ENCODE data around the gene RAPGEF5.
"Not testable (repeated sequence)": the region's sequence is repeated elsewhere in the genome, so short reads cannot be mapped to it uniquely, and the experiment has no call there.

RAPGEF5 gene

DNA sequence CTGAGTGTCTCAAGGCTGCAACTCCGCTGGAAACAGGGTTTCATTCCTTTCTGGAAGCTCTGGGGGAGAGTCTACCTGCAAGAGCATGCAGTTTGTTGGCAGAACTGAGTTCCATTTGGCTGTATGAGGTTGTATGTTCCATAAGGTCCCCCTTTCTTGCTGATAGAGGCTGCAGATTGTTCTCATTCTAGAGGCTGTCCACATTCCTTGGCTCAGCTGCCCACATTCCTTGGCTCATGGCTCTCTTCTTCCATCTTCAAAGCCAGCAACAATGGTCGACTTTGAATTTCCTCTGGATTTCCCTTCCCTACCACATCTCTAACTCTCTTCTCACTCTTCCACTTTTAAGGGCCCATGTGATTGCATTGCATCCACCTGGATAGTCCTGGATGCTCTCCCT is 264.0 kb downstream of the RAPGEF5 start:
- Histone ChIP-seq H2BK120ac (ENCODE audit: insufficient read depth, low read length, poor library complexity) (no peak overlapping the region), H4K12ac (ENCODE audit: low read depth, low read length) (no peak overlapping the region), H4K91ac (ENCODE audit: low read depth, low read length) (no peak overlapping the region), H3K4me2 (ENCODE audit: low read length) (no peak overlapping the region), H3K4me1 (ENCODE audit: control insufficient read depth in 1 of 2, insufficient read depth in 2 of 2, low read length in 2 of 2) (peaks cover 5 to 8% of the 10 kb centered on the region in 2 experiments), H2BK5ac (ENCODE audit: low read depth, low read length, poor library complexity) (no peak overlapping the region), H2AFZ (ENCODE audit: insufficient read depth, low read length, poor library complexity) (no peak overlapping the region), H3K79me2 (ENCODE audit: control insufficient read depth, insufficient read depth, low read length, poor library complexity) (no peaks in the 10 kb centered on the region), H4K8ac (ENCODE audit: low read depth, low read length) (no peak overlapping the region), H3K27ac (ENCODE audit: low read depth, low read length) (no peak overlapping the region), H3K36me3 (ENCODE audit: control insufficient read depth in 1 of 2, insufficient read depth in 2 of 2, low read length in 2 of 2) (no peaks in the 10 kb centered on the region), H3K4ac (ENCODE audit: low read depth, low read length) (no peak overlapping the region), H3K9ac (ENCODE audit: low read length) (no peak overlapping the region), H3K14ac (ENCODE audit: low read length) (no peak overlapping the region), H3K4me3 (ENCODE audit: low read depth, low read length) (no peak overlapping the region), H3K23ac (ENCODE audit: low read length) (no peak overlapping the region), H3K18ac (ENCODE audit: low read length) (no peak overlapping the region), H3K9me3 (ENCODE audit: insufficient read depth, low read depth, low read length) (peaks cover 7% of the 10 kb centered on the region), H3K79me1 (ENCODE audit: low read length) (no peaks in the 10 kb centered on the region), H3K27me3 (ENCODE audit: insufficient read depth, low read length) (no peaks in the 10 kb centered on the region), H2AK5ac (ENCODE audit: low read length) (no peak overlapping the region), H2BK12ac (ENCODE audit: low read length) (no peak overlapping the region)
- no CpG with 5 or more reads among the region's 2 CpGs for WGBS (ENCODE audit: extremely low coverage, insufficient coverage, insufficient read length)
- DNase-seq, result no peak

DNA sequence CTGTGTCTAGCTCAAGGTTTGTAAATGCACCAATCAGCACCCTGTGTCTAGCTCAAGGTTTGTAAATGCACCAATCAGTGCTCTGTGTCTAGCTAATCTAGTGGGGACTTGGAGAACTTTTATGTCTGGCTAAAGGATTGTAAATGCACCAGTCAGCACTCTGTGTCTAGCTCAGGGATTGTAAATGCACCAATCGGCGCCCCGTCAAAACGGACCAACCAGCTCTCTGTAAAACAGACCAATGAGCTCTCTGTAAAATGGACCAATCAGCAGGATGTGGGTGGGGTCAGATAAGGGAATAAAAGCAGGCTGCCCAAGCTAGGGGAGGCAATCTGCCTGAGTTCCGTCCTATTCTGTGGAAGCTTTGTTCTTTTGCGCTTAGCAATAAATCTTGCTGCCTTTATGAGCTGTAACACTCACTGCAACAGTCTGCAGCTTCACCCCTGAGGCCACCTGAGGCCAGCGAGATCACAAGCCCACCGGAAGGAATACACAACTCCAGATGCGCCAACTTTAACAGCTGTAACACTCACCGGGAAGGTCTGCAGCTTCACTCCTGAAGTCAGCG is 265.9 kb downstream of the RAPGEF5 start:
- not testable (repeated sequence) for H3K23ac ChIP-seq (ENCODE audit: low read length); H2BK12ac ChIP-seq (ENCODE audit: low read length); H3K14ac ChIP-seq (ENCODE audit: low read length); H3K27me3 ChIP-seq (ENCODE audit: insufficient read depth, low read length); H3K4me3 ChIP-seq (ENCODE audit: low read depth, low read length); H3K4me1 ChIP-seq (ENCODE audit: control insufficient read depth in 1 of 2, insufficient read depth in 2 of 2, low read length in 2 of 2); H4K8ac ChIP-seq (ENCODE audit: low read depth, low read length); H3K36me3 ChIP-seq (ENCODE audit: control insufficient read depth in 1 of 2, insufficient read depth in 2 of 2, low read length in 2 of 2); H4K91ac ChIP-seq (ENCODE audit: low read depth, low read length); H4K12ac ChIP-seq (ENCODE audit: low read depth, low read length); H3K9ac ChIP-seq (ENCODE audit: low read length); DNase-seq; H3K9me3 ChIP-seq (ENCODE audit: insufficient read depth, low read depth, low read length); H3K4ac ChIP-seq (ENCODE audit: low read depth, low read length); H3K79me2 ChIP-seq (ENCODE audit: control insufficient read depth, insufficient read depth, low read length, poor library complexity); H3K18ac ChIP-seq (ENCODE audit: low read length); H3K27ac ChIP-seq (ENCODE audit: low read depth, low read length); H2AK5ac ChIP-seq (ENCODE audit: low read length); H3K79me1 ChIP-seq (ENCODE audit: low read length); H2BK5ac ChIP-seq (ENCODE audit: low read depth, low read length, poor library complexity); H3K4me2 ChIP-seq (ENCODE audit: low read length); H2AFZ ChIP-seq (ENCODE audit: insufficient read depth, low read length, poor library complexity); H2BK120ac ChIP-seq (ENCODE audit: insufficient read depth, low read length, poor library complexity)
- WGBS (ENCODE audit: extremely low coverage, insufficient coverage, insufficient read length), result no CpG with 5 or more reads among the region's 11 CpGs

GRCh38 chr7:22090512-22090911 is 266.4 kb downstream of the RAPGEF5 start:
- Histone ChIP-seq H2AK5ac (ENCODE audit: low read length) (no peak overlapping the region), H3K79me2 (ENCODE audit: control insufficient read depth, insufficient read depth, low read length, poor library complexity) (no peaks in the 10 kb centered on the region), H3K9ac (ENCODE audit: low read length) (no peak overlapping the region), H2AFZ (ENCODE audit: insufficient read depth, low read length, poor library complexity) (no peak overlapping the region), H2BK5ac (ENCODE audit: low read depth, low read length, poor library complexity) (no peak overlapping the region), H4K8ac (ENCODE audit: low read depth, low read length) (no peak overlapping the region), H2BK12ac (ENCODE audit: low read length) (no peak overlapping the region), H3K36me3 (ENCODE audit: control insufficient read depth in 1 of 2, insufficient read depth in 2 of 2, low read length in 2 of 2) (no peaks in the 10 kb centered on the region), H4K12ac (ENCODE audit: low read depth, low read length) (no peak overlapping the region), H3K18ac (ENCODE audit: low read length) (no peak overlapping the region), H3K4me3 (ENCODE audit: low read depth, low read length) (no peak overlapping the region), H3K4ac (ENCODE audit: low read depth, low read length) (no peak overlapping the region), H3K4me2 (ENCODE audit: low read length) (no peak overlapping the region), H3K79me1 (ENCODE audit: low read length) (no peaks in the 10 kb centered on the region), H3K4me1 (ENCODE audit: control insufficient read depth in 1 of 2, insufficient read depth in 2 of 2, low read length in 2 of 2) (peaks cover 5 to 8% of the 10 kb centered on the region in 2 experiments), H3K27me3 (ENCODE audit: insufficient read depth, low read length) (no peaks in the 10 kb centered on the region), H3K14ac (ENCODE audit: low read length) (no peak overlapping the region), H3K9me3 (ENCODE audit: insufficient read depth, low read depth, low read length) (peaks cover 10% of the 10 kb centered on the region), H3K23ac (ENCODE audit: low read length) (no peak overlapping the region), H3K27ac (ENCODE audit: low read depth, low read length) (no peak overlapping the region), H4K91ac (ENCODE audit: low read depth, low read length) (no peak overlapping the region), H2BK120ac (ENCODE audit: insufficient read depth, low read length, poor library complexity) (no peak overlapping the region)
- no CpG with 5 or more reads among the region's 24 CpGs for WGBS (ENCODE audit: extremely low coverage, insufficient coverage, insufficient read length)
- DNase-seq, result no peak

DNA sequence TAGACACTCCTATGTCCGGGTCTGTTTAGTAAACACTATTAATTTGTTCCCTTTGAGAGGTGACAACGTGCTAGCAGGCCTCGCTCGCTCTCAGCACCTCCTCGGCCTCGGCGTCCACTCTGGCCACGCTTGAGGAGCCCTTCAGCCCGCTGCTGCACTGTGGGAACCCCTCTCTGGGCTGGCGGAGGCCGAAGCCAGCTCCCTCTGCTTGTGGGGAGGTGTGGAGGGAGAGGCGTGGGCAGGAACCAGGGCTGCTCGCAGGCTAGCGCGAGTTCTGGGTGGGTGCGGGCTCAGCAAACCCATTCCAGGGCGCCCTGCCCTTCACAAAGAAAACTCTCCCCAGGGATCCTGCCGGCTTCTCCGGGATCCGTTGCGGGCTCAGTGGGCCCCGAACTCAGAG is 266.8 kb downstream of the RAPGEF5 start:
- Histone ChIP-seq H3K14ac (ENCODE audit: low read length) (no peak overlapping the region), H4K8ac (ENCODE audit: low read depth, low read length) (no peak overlapping the region), H4K91ac (ENCODE audit: low read depth, low read length) (no peak overlapping the region), H3K9ac (ENCODE audit: low read length) (no peak overlapping the region), H3K4me1 (ENCODE audit: control insufficient read depth in 1 of 2, insufficient read depth in 2 of 2, low read length in 2 of 2) (peaks cover 5 to 8% of the 10 kb centered on the region in 2 experiments), H3K23ac (ENCODE audit: low read length) (no peak overlapping the region), H2AFZ (ENCODE audit: insufficient read depth, low read length, poor library complexity) (no peak overlapping the region), H3K4ac (ENCODE audit: low read depth, low read length) (no peak overlapping the region), H4K12ac (ENCODE audit: low read depth, low read length) (no peak overlapping the region), H3K79me2 (ENCODE audit: control insufficient read depth, insufficient read depth, low read length, poor library complexity) (no peaks in the 10 kb centered on the region), H3K79me1 (ENCODE audit: low read length) (no peaks in the 10 kb centered on the region), H3K27me3 (ENCODE audit: insufficient read depth, low read length) (no peaks in the 10 kb centered on the region), H2AK5ac (ENCODE audit: low read length) (no peak overlapping the region), H3K36me3 (ENCODE audit: control insufficient read depth in 1 of 2, insufficient read depth in 2 of 2, low read length in 2 of 2) (no peaks in the 10 kb centered on the region), H3K4me3 (ENCODE audit: low read depth, low read length) (no peak overlapping the region), H2BK120ac (ENCODE audit: insufficient read depth, low read length, poor library complexity) (no peak overlapping the region), H2BK12ac (ENCODE audit: low read length) (no peak overlapping the region), H3K9me3 (ENCODE audit: insufficient read depth, low read depth, low read length) (peaks cover 10% of the 10 kb centered on the region), H3K4me2 (ENCODE audit: low read length) (no peak overlapping the region), H2BK5ac (ENCODE audit: low read depth, low read length, poor library complexity) (no peak overlapping the region), H3K18ac (ENCODE audit: low read length) (no peak overlapping the region), H3K27ac (ENCODE audit: low read depth, low read length) (no peak overlapping the region)
- no CpG with 5 or more reads among the region's 22 CpGs for WGBS (ENCODE audit: extremely low coverage, insufficient coverage, insufficient read length)
- no peak for DNase-seq

All from trophoblast cell (in vitro differentiated cells and primary cell).